ENCODE measurements around the gene KLHL33. TPM values are rescaled to one million over a fixed set of nuclear protein-coding genes. Genes with fewer than 3 reads are reported as not detected.

KLHL33 gene
- total RNA-seq (2022; extraction: Qiagen RNA extraction; ENCODE audit: low read depth), result 0.01 TPM in 1 of 5 replicates, not detected in the others

DNA sequence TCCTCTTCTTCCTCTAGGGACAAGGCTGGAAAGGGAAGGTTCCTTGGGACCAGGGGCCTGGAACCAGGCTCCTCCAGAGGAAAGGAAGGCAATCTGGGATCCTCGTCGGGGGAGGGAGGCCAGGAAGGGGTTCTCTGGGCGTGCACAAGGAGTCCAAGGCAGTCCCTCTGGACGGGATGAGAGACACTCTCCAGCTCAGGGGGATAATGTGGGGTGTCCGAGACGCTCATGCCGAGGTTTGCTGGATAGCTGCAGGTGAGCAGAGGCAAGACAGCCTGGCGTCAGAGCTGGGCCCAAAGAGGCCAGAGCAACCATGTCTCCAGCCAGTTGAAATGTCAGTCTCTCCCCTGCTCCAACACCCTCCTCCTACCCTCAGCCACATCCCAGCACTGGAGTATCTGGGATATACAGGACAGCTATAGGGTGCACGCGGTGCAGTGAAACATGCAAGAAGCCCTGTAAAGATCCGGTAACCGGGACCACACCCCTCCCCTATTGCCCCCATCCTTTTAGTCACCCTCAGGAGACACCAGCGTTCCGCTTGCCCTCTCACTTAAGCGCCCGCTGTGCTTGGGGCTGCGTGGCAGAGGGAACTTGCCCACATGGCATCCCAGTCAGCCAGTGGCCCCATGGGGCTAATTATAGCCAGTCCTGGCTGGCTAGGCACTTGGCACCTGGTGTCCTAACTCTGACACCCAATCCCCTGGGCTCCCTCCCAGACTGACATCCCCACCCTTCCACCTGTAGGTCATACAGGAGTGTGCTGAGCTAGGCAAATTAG is at the start of gene KLHL33:
KLHL33 (minus strand) TSS at position 585 of the 781 bp plus-strand sequence; CDS start at position 230, 355 bp downstream.

GRCh38 chr14:20469242-20469889 is 33.4 kb upstream of the KLHL33 start, which contains the start of gene PNP:
TSS of gene PNP (plus strand) at chr14:20469406. CDS start at chr14:20469525, 119 bp downstream.

DNA sequence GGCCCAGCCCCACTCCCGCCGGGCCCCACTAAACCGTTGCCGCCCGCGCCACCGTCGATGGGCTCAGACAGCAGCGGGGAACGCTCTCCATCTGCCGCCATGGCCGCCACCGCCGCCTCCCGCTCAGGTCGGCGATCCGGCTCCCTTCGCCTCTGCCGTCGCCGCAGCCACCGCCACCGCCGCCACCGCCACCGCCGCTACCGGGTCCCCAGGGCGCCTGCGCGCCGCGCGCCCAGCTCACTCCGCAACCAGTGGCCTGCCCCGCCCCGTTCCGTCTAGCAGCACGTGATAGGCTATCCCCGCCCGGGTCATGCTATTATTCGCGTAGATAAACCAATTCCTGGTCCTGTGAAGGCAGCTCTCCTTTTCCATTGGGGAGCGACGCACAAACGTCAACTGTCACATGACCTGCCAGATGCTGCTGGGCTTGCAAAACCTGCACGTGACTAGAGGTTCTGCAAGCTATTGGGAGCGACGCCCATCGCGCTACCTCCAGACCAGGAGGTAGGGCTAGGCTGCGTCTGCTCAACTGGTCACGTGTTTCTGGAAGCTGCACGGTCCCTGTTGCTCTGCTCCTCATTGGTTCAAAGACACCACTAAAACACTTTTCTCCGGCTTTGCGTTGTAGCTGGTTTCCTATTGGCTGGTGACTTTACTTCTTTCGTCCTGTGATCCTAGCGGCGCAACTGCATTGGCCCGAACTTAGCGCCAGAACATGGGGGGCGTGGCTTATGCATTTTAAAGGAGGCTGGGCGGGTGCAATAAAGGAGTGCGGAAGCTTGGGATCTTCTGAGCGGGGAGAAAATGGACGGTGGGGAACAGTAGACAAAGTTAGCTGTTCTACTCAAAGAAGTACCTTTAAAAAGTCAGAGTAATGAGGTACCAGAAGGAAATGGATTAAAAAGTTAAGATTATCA is 25.5 kb upstream of the KLHL33 start, which contains the start of gene PIP4P1:
PIP4P1 (minus strand) TSS at position 210 of the 917 bp plus-strand sequence; CDS start at position 101, 109 bp downstream.

GRCh38 chr14:20454516-20455354 is 18.8 kb upstream of the KLHL33 start, which contains the start of the genes APEX1 and OSGEP:
TSS of gene APEX1 (plus strand) at chr14:20455226. CDS start at chr14:20455646, 420 bp downstream.
TSS of gene OSGEP (minus strand) at chr14:20454812. CDS start at chr14:20454683, 129 bp downstream.

DNA sequence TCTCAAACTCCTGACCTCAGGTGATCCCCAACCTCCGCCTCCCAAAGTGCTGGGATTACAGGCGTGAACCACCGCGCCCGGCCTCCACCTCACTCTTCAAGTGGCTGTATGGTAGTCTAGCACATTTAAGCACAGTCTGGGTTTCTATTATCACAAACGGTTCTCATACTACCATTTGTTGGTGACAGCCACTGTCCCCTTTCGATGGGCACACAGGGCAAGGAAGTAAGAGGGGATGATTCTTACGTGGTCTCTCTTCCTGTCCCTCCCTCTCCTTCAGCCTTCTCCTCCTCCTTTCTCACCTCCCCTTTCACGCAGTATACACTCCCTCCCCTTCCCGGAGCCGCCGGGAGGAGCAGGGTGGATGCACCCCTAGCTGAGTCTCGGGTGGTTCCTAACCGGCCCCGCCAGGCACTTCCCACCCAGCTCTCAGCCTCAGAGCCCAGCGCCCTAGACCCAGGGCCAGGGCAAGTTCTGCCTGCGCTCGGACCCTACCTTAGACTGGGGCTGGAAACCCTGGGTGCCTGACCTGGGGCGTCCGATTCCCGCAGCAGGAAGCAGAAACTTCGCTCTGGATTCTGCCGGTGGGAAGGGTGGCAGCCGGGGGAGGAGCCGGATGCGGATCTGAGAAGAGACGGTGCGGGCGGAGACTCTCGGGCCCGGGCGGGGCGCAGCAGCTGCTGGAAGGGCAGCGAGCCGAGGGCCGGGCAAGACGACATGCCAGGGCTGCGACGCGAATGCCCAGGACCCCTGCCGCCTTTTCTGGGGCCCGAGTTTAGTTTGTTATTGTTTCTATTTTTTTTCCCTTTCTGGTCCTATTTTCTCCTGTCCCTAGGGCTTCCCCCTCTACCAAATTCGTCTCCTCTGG is 22.9 kb downstream of the KLHL33 start, which contains the start of gene TEP1:
TEP1 (minus strand) TSS at position 626 of the 868 bp plus-strand sequence. CDS start 5,062 bp downstream, outside the sequence.

Other genes with a start within 250 kb of the KLHL33 start
- not detected in 5 replicates for gene OR11G2, start 245.3 kb downstream of the KLHL33 start, total RNA-seq (2022; extraction: Qiagen RNA extraction; ENCODE audit: low read depth)
- gene OR11H6, start 212.5 kb downstream of the KLHL33 start, total RNA-seq (2022; extraction: Qiagen RNA extraction; ENCODE audit: low read depth), result not detected in 5 replicates
- not detected in 5 replicates for gene OR11H7, start 207.2 kb downstream of the KLHL33 start, total RNA-seq (2022; extraction: Qiagen RNA extraction; ENCODE audit: low read depth)
- gene OR11H4, start 196.9 kb downstream of the KLHL33 start, total RNA-seq (2022; extraction: Qiagen RNA extraction; ENCODE audit: low read depth), result not detected in 5 replicates
- gene TTC5, start 130.2 kb downstream of the KLHL33 start, total RNA-seq (2022; extraction: Qiagen RNA extraction; ENCODE audit: low read depth), result 18.1 to 29.1 TPM (median 20.6 TPM) in 5 replicates
- 38.9 to 61.4 TPM (median 43.0 TPM) in 5 replicates for gene CCNB1IP1, start 102.9 kb downstream of the KLHL33 start, total RNA-seq (2022; extraction: Qiagen RNA extraction; ENCODE audit: low read depth)
- 21.7 to 25.0 TPM (median 23.5 TPM) in 5 replicates for gene PARP2, start 92.5 kb downstream of the KLHL33 start, total RNA-seq (2022; extraction: Qiagen RNA extraction; ENCODE audit: low read depth)
- gene TEP1, start 22.7 kb downstream of the KLHL33 start, total RNA-seq (2022; extraction: Qiagen RNA extraction; ENCODE audit: low read depth), result 8.4 to 11.9 TPM (median 10.9 TPM) in 5 replicates
- gene OSGEP, start 18.6 kb upstream of the KLHL33 start, total RNA-seq (2022; extraction: Qiagen RNA extraction; ENCODE audit: low read depth), result 23.9 to 30.0 TPM (median 26.1 TPM) in 5 replicates
- gene APEX1, start 19.1 kb upstream of the KLHL33 start, total RNA-seq (2022; extraction: Qiagen RNA extraction; ENCODE audit: low read depth), result 262 to 275 TPM (median 270 TPM) in 5 replicates
- gene PIP4P1, start 25.3 kb upstream of the KLHL33 start, total RNA-seq (2022; extraction: Qiagen RNA extraction; ENCODE audit: low read depth), result 30.6 to 38.5 TPM (median 35.8 TPM) in 5 replicates
- 171 to 195 TPM (median 176 TPM) in 5 replicates for gene PNP, start 33.2 kb upstream of the KLHL33 start, total RNA-seq (2022; extraction: Qiagen RNA extraction; ENCODE audit: low read depth)
- 0.19 to 0.30 TPM (median 0.26 TPM) in 4 of 5 replicates, not detected in the other for gene RNASE10, start 69.4 kb upstream of the KLHL33 start, total RNA-seq (2022; extraction: Qiagen RNA extraction; ENCODE audit: low read depth)
- gene RNASE9, start 124.9 kb upstream of the KLHL33 start, total RNA-seq (2022; extraction: Qiagen RNA extraction; ENCODE audit: low read depth), result not detected in 5 replicates
- gene RNASE11, start 151.8 kb upstream of the KLHL33 start, total RNA-seq (2022; extraction: Qiagen RNA extraction; ENCODE audit: low read depth), result not detected in 5 replicates
- not detected in 5 replicates for gene RNASE12, start 155.2 kb upstream of the KLHL33 start, total RNA-seq (2022; extraction: Qiagen RNA extraction; ENCODE audit: low read depth)
- not detected in 5 replicates for gene OR6S1, start 205.5 kb upstream of the KLHL33 start, total RNA-seq (2022; extraction: Qiagen RNA extraction; ENCODE audit: low read depth)
- 5.4 to 9.5 TPM (median 7.2 TPM) in 5 replicates for gene RNASE4, start 248.4 kb upstream of the KLHL33 start, total RNA-seq (2022; extraction: Qiagen RNA extraction; ENCODE audit: low read depth)